Progenitor cell of endocrine pancreas (in vitro differentiated cells): ENCODE results near the gene PHF24. TPM values are rescaled to one million over a fixed set of nuclear protein-coding genes. Genes with fewer than 3 reads are reported as not detected.
A peak's percentile ranks its signal among the peaks of the same experiment; 100 is the strongest.

Experiments used
- DNase-seq: peaks from one replicate; pipeline ENCODE4 v3.0.0; 2021; ENCODE audit warnings: low spot score; ENCODE audit not compliant: unreplicated experiment
- H3K27ac Mint-ChIP-seq: 2 replicates; pipeline ENCODE4 v1.8.0; 2021; ENCODE audit warnings: mild to moderate bottlenecking, moderate library complexity, mixed read lengths
- H3K27me3 Mint-ChIP-seq: 2 replicates; pipeline ENCODE4 v1.8.0; 2021; ENCODE audit warnings: mixed read lengths
- H3K36me3 Mint-ChIP-seq: 2 replicates; pipeline ENCODE4 v1.8.0; 2022; ENCODE audit warnings: mixed read lengths; ENCODE audit not compliant: insufficient read depth
- H3K4me1 Mint-ChIP-seq: 2 replicates; pipeline ENCODE4 v1.8.0; 2021; ENCODE audit warnings: low read depth, mixed read lengths
- H3K4me3 Mint-ChIP-seq: 2 replicates; pipeline ENCODE4 v1.8.0; 2021; ENCODE audit warnings: low read depth, mild to moderate bottlenecking, moderate library complexity, mixed read lengths
- H3K9me3 Mint-ChIP-seq: 2 replicates; pipeline ENCODE4 v1.8.0; 2021; ENCODE audit warnings: low read depth, mixed read lengths
- total RNA-seq: library from RNA; stranded (reverse); gene quantifications from 2 replicates; pipeline ENCODE4 v1.2.1, GENCODE V29; 2021
- TF ChIP-seq, protein P1 (sequence below): fragments of 200-600 bp; sonication (generic); IDR thresholded peaks from one replicate; pipeline ENCODE4 v1.5.0; 2021; ENCODE audit warnings: antibody characterized with exemption, mild to moderate bottlenecking; ENCODE audit not compliant: unreplicated experiment

The PHF24 gene
- total RNA-seq, 1 donor from 2014 or later: 0.29 TPM

- TF ChIP-seq, protein P1, sequence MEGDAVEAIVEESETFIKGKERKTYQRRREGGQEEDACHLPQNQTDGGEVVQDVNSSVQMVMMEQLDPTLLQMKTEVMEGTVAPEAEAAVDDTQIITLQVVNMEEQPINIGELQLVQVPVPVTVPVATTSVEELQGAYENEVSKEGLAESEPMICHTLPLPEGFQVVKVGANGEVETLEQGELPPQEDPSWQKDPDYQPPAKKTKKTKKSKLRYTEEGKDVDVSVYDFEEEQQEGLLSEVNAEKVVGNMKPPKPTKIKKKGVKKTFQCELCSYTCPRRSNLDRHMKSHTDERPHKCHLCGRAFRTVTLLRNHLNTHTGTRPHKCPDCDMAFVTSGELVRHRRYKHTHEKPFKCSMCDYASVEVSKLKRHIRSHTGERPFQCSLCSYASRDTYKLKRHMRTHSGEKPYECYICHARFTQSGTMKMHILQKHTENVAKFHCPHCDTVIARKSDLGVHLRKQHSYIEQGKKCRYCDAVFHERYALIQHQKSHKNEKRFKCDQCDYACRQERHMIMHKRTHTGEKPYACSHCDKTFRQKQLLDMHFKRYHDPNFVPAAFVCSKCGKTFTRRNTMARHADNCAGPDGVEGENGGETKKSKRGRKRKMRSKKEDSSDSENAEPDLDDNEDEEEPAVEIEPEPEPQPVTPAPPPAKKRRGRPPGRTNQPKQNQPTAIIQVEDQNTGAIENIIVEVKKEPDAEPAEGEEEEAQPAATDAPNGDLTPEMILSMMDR: no peak
- DNase-seq: no peak
- H3K9me3 Mint-ChIP-seq: no peaks in the 10 kb centered on the region
- peaks cover 14% of the 10 kb centered on the region for H3K27me3 Mint-ChIP-seq
- peaks cover 4% of the 10 kb centered on the region for H3K36me3 Mint-ChIP-seq
- peak overlapping the region; percentile 99 for H3K27ac Mint-ChIP-seq
- H3K4me3 Mint-ChIP-seq: peak overlapping the region; percentile 98
- H3K4me1 Mint-ChIP-seq: peaks cover 18% of the 10 kb centered on the region
These were observed 30.3 kb downstream of the PHF24 start for GRCh38 chr9:34988218-34989002.

DNA sequence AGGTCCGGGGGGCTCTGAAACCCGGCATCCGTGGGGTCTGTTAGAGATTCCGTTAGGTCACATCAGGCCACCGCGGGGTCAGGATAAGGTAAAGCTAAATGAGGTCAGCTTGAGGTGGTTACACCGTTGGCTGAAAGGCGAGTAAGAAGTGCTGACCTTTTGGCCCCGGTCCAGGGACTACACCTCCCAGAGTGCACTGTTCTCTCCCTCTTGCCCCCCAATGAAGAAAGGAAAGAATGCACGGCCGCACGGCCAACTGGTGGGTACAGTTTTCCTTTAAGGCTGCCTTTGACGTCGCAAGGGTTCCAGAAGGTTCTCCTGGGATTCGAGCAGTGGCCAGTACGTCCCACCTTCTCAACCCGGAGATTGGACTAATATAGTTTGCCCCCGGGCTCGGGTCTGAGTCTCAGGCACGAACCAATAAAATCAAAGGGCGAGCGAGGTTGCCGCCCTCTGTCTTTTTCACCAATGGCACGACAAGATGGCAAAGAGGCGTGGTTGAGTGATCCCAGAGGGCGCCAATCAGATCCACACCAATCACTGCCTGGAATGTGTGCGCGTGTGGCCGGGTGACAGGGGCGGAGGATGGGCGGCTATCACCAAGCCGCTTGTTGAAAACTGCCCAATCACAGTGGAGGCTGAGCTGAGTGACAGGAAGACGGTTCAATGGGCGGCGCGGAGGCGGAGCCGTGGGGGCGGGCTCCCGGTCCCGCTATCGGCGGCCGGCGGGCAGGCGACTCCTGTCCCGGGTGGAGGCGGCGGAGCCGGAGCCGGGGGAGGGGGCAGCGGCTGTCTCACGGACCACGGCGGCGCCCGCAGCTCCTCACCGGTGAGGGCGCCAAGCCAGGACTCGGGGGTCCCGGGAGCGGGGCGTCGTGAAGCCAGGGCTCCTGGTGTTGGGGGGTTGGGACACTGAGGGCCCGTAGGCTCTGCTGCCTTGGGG is 31.2 kb downstream of the PHF24 start, which contains the start of gene DNAJB5:
DNAJB5 (plus strand) TSS at position 743 of the 943 bp plus-strand sequence. CDS start 886 bp downstream, outside the sequence.
- Mint-ChIP-seq H3K36me3 (peaks cover 5% of the 10 kb centered on the region), H3K4me1 (peaks cover 21% of the 10 kb centered on the region), H3K27ac (peak within 1 kb of the TSS; percentile 99)

GRCh38 chr9:34989946-34990635 is 32.0 kb downstream of the PHF24 start:
- peak overlapping the region; percentile 97 for H3K27ac Mint-ChIP-seq
- H3K27me3 Mint-ChIP-seq: peaks cover 14% of the 10 kb centered on the region
- peak; percentile 59 for DNase-seq
- TF ChIP-seq, protein P1: no peak
- peak overlapping the region; percentile 98 for H3K4me3 Mint-ChIP-seq
- peaks cover 5% of the 10 kb centered on the region for H3K36me3 Mint-ChIP-seq
- peaks cover 22% of the 10 kb centered on the region for H3K4me1 Mint-ChIP-seq
- no peaks in the 10 kb centered on the region for H3K9me3 Mint-ChIP-seq

More for the DNA sequence above, 31.2 kb downstream of the PHF24 start, which contains the start of gene DNAJB5:
- Mint-ChIP-seq H3K27me3 (peaks cover 14% of the 10 kb centered on the region), H3K4me3 (peak within 1 kb of the TSS; percentile 98), H3K9me3 (no peaks in the 10 kb centered on the region)
- TF ChIP-seq, protein P1: no peak
- DNase-seq: peak; percentile 98

GRCh38 chr9:34990908-34991606 is 33.0 kb downstream of the PHF24 start:
- H3K36me3 Mint-ChIP-seq: peaks cover 7% of the 10 kb centered on the region
- no peak for DNase-seq
- no peaks in the 10 kb centered on the region for H3K9me3 Mint-ChIP-seq
- peaks cover 22% of the 10 kb centered on the region for H3K4me1 Mint-ChIP-seq
- peak overlapping the region; percentile 98 for H3K4me3 Mint-ChIP-seq
- H3K27me3 Mint-ChIP-seq: peaks cover 9% of the 10 kb centered on the region
- peak overlapping the region; percentile 53 for H3K27ac Mint-ChIP-seq
- TF ChIP-seq, protein P1: no peak
